ENCODE results near the gene NR4A2. TPM values are rescaled to one million over a fixed set of nuclear protein-coding genes. Genes with fewer than 3 reads are reported as not detected.

Gene NR4A2
- 1 to 10 TPM; 1.2 to 1.7 TPM for total RNA-seq

GRCh38 chr2:156332534-156333273 lies at the start of gene NR4A2:
TSS of gene NR4A2 (minus strand) at chr2:156332721. CDS start at chr2:156330186, 2,535 bp downstream.
- ChIA-PET CTCF (interaction anchor here (1.3 kb wide), 1 partner anchor 8 kb away, joined by 4 read pairs; no protein-coding TSS in a partner anchor), POLR2A (no interaction called here)
- H3K4me1 Mint-ChIP-seq: peaks cover 43% of the 10 kb centered on the region
- DNase-seq: peak; percentile 86
- H3K27ac Mint-ChIP-seq: peak within 1 kb of the TSS; percentile 91
- H3K9me3 Mint-ChIP-seq: no peaks in the 10 kb centered on the region
- H3K4me3 Mint-ChIP-seq: peak within 1 kb of the TSS; percentile 88
- H3K27me3 Mint-ChIP-seq: peaks cover 36% of the 10 kb centered on the region
- H3K36me3 Mint-ChIP-seq (ENCODE audit: low read depth): peaks cover 4% of the 10 kb centered on the region

- H3K27me3 Mint-ChIP-seq: no peaks in the 10 kb centered on the region
- no peak overlapping the region for H3K4me3 Mint-ChIP-seq
- H3K36me3 Mint-ChIP-seq (ENCODE audit: low read depth): no peaks in the 10 kb centered on the region
- ChIA-PET POLR2A (no interaction called here), CTCF (no interaction called here)
- no peak overlapping the region for H3K27ac Mint-ChIP-seq
- DNase-seq: no peak
- H3K4me1 Mint-ChIP-seq: peaks cover 13% of the 10 kb centered on the region
- H3K9me3 Mint-ChIP-seq: no peaks in the 10 kb centered on the region
Measured at GRCh38 chr2:156380117-156380645, 47.7 kb upstream of the NR4A2 start.

- no peak for DNase-seq
- Mint-ChIP-seq H3K9me3 (no peaks in the 10 kb centered on the region), H3K36me3 (ENCODE audit: low read depth) (no peaks in the 10 kb centered on the region), H3K4me1 (peaks cover 9% of the 10 kb centered on the region), H3K27me3 (no peaks in the 10 kb centered on the region), H3K27ac (no peak overlapping the region), H3K4me3 (no peak overlapping the region)
- ChIA-PET CTCF (no interaction called here), POLR2A (no interaction called here)
Measured at GRCh38 chr2:156379714-156380113, 47.2 kb upstream of the NR4A2 start.

GRCh38 chr2:156379071-156379470 lies 46.5 kb upstream of the NR4A2 start:
- no peak for DNase-seq
- H3K9me3 Mint-ChIP-seq: no peaks in the 10 kb centered on the region
- H3K27ac Mint-ChIP-seq: no peak overlapping the region
- no peak overlapping the region for H3K4me3 Mint-ChIP-seq
- ChIA-PET CTCF (no interaction called here), POLR2A (no interaction called here)
- no peaks in the 10 kb centered on the region for H3K27me3 Mint-ChIP-seq
- H3K36me3 Mint-ChIP-seq (ENCODE audit: low read depth): no peaks in the 10 kb centered on the region
- H3K4me1 Mint-ChIP-seq: peaks cover 9% of the 10 kb centered on the region

GRCh38 chr2:156366753-156367152 lies 34.2 kb upstream of the NR4A2 start:
- H3K27me3 Mint-ChIP-seq: peaks cover 4% of the 10 kb centered on the region
- H3K9me3 Mint-ChIP-seq: peaks cover 2% of the 10 kb centered on the region
- CTCF ChIA-PET: no interaction called here
- H3K4me1 Mint-ChIP-seq: no peaks in the 10 kb centered on the region
- H3K4me3 Mint-ChIP-seq: no peak overlapping the region
- H3K36me3 Mint-ChIP-seq (ENCODE audit: low read depth): no peaks in the 10 kb centered on the region
- POLR2A ChIA-PET: no interaction called here
- no peak for DNase-seq
- H3K27ac Mint-ChIP-seq: no peak overlapping the region

- Mint-ChIP-seq H3K27me3 (no peaks in the 10 kb centered on the region), H3K27ac (no peak overlapping the region)
Measured at GRCh38 chr2:156363141-156363540, 30.6 kb upstream of the NR4A2 start.

GRCh38 chr2:156356014-156356754 lies 23.7 kb upstream of the NR4A2 start:
- H3K27ac Mint-ChIP-seq: no peak overlapping the region
- no peak for DNase-seq
- H3K4me1 Mint-ChIP-seq: no peaks in the 10 kb centered on the region
- ChIA-PET POLR2A (no interaction called here), CTCF (no interaction called here)
- H3K4me3 Mint-ChIP-seq: no peak overlapping the region
- H3K9me3 Mint-ChIP-seq: no peaks in the 10 kb centered on the region
- H3K27me3 Mint-ChIP-seq: no peaks in the 10 kb centered on the region
- no peaks in the 10 kb centered on the region for H3K36me3 Mint-ChIP-seq (ENCODE audit: low read depth)

More at GRCh38 chr2:156363141-156363540, 30.6 kb upstream of the NR4A2 start:
- Mint-ChIP-seq H3K4me3 (no peak overlapping the region), H3K9me3 (no peaks in the 10 kb centered on the region), H3K4me1 (no peaks in the 10 kb centered on the region), H3K36me3 (ENCODE audit: low read depth) (no peaks in the 10 kb centered on the region)
- no peak for DNase-seq
- POLR2A ChIA-PET: no interaction called here
- CTCF ChIA-PET: interaction anchor here (0.7 kb wide), 1 partner anchor 34 kb away, joined by 4 read pairs; no protein-coding TSS in a partner anchor

- no peaks in the 10 kb centered on the region for H3K9me3 Mint-ChIP-seq
- no peak overlapping the region for H3K4me3 Mint-ChIP-seq
- ChIA-PET CTCF (no interaction called here), POLR2A (no interaction called here)
- no peaks in the 10 kb centered on the region for H3K27me3 Mint-ChIP-seq
- H3K36me3 Mint-ChIP-seq (ENCODE audit: low read depth): no peaks in the 10 kb centered on the region
- H3K27ac Mint-ChIP-seq: no peak overlapping the region
- peaks cover 1% of the 10 kb centered on the region for H3K4me1 Mint-ChIP-seq
- DNase-seq: no peak
Measured at GRCh38 chr2:156352911-156353310, 20.4 kb upstream of the NR4A2 start.

GRCh38 chr2:156350374-156351142 lies 18.0 kb upstream of the NR4A2 start:
- POLR2A ChIA-PET: no interaction called here
- no peak for DNase-seq
- CTCF ChIA-PET: no interaction called here
- Mint-ChIP-seq H3K36me3 (ENCODE audit: low read depth) (no peaks in the 10 kb centered on the region), H3K4me1 (peaks cover 1% of the 10 kb centered on the region), H3K27ac (no peak overlapping the region), H3K9me3 (no peaks in the 10 kb centered on the region), H3K4me3 (no peak overlapping the region), H3K27me3 (no peaks in the 10 kb centered on the region)

GRCh38 chr2:156349605-156350004 lies 17.1 kb upstream of the NR4A2 start:
- ChIA-PET POLR2A (no interaction called here), CTCF (interaction anchor here (0.6 kb wide), 1 partner anchor 66 kb away, joined by 3 read pairs; no protein-coding TSS in a partner anchor)
- Mint-ChIP-seq H3K27me3 (no peaks in the 10 kb centered on the region), H3K4me1 (peaks cover 1% of the 10 kb centered on the region), H3K4me3 (no peak overlapping the region), H3K9me3 (no peaks in the 10 kb centered on the region), H3K36me3 (ENCODE audit: low read depth) (no peaks in the 10 kb centered on the region), H3K27ac (no peak overlapping the region)
- DNase-seq: no peak

GRCh38 chr2:156349161-156349560 lies 16.6 kb upstream of the NR4A2 start:
- no peak overlapping the region for H3K4me3 Mint-ChIP-seq
- H3K9me3 Mint-ChIP-seq: no peaks in the 10 kb centered on the region
- H3K27ac Mint-ChIP-seq: no peak overlapping the region
- no peaks in the 10 kb centered on the region for H3K36me3 Mint-ChIP-seq (ENCODE audit: low read depth)
- POLR2A ChIA-PET: no interaction called here
- CTCF ChIA-PET: interaction anchor here (0.6 kb wide), 1 partner anchor 66 kb away, joined by 3 read pairs; no protein-coding TSS in a partner anchor
- no peaks in the 10 kb centered on the region for H3K27me3 Mint-ChIP-seq
- DNase-seq: no peak
- peaks cover 5% of the 10 kb centered on the region for H3K4me1 Mint-ChIP-seq

- H3K36me3 Mint-ChIP-seq (ENCODE audit: low read depth): no peaks in the 10 kb centered on the region
Measured at GRCh38 chr2:156347431-156347830, 14.9 kb upstream of the NR4A2 start.

More at GRCh38 chr2:156347431-156347830, 14.9 kb upstream of the NR4A2 start:
- peaks cover 17% of the 10 kb centered on the region for H3K4me1 Mint-ChIP-seq
- H3K27me3 Mint-ChIP-seq: no peaks in the 10 kb centered on the region
- ChIA-PET POLR2A (no interaction called here), CTCF (interaction anchor here (0.6 to 3.5 kb wide), 5 partner anchors 11 to 461 kb away, joined by 3 to 9 read pairs (median 3); no protein-coding TSS in a partner anchor)
- no peak for DNase-seq
- no peak overlapping the region for H3K4me3 Mint-ChIP-seq
- no peak overlapping the region for H3K27ac Mint-ChIP-seq
- no peaks in the 10 kb centered on the region for H3K9me3 Mint-ChIP-seq
